HEK293 (cell line): Measurements from ENCODE around the gene RACGAP1.
A peak's percentile ranks its signal among the peaks of the same experiment; 100 is the strongest.

Source experiments
- GLI2 ChIP-seq: fragments of 450-650 bp; formaldehyde crosslinking; IDR thresholded peaks from 2 replicates; pipeline ENCODE4; 2017; ENCODE audit warnings: missing biosample characterization, missing genetic modification characterization, low read depth, borderline replicate concordance
- IKZF3 ChIP-seq: fragments of 450-650 bp; IDR thresholded peaks from 2 replicates; pipeline ENCODE4 v1.5.0; 2018; ENCODE audit warnings: missing biosample characterization, mild to moderate bottlenecking, missing genetic modification characterization, moderate library complexity
- MEIS1 ChIP-seq: sonication (generic); formaldehyde crosslinking; IDR thresholded peaks from 2 replicates; pipeline ENCODE4 v1.8.1; 2022; ENCODE audit warnings: missing genetic modification reagents, mild to moderate bottlenecking, borderline replicate concordance
- PRDM1 ChIP-seq: fragments of 450-650 bp; formaldehyde crosslinking; IDR thresholded peaks from 2 replicates; pipeline ENCODE4; 2016; ENCODE audit warnings: missing biosample characterization, missing genetic modification characterization
- ZFP41 ChIP-seq: fragments of 450-650 bp; formaldehyde crosslinking; IDR thresholded peaks from 2 replicates; pipeline ENCODE4 v1.5.1; 2016; ENCODE audit warnings: missing biosample characterization, missing genetic modification characterization, borderline replicate concordance
- ZNF112 ChIP-seq: fragments of 450-650 bp; formaldehyde crosslinking; IDR thresholded peaks from 2 replicates; pipeline ENCODE4 v1.5.0; 2017; ENCODE audit warnings: missing biosample characterization, missing genetic modification characterization
- ZNF140 ChIP-seq: fragments of 450-650 bp; formaldehyde crosslinking; IDR thresholded peaks from 2 replicates; pipeline ENCODE4 v1.5.1; 2016; ENCODE audit warnings: missing biosample characterization, missing genetic modification characterization
- ZNF157 ChIP-seq: fragments of 450-650 bp; formaldehyde crosslinking; IDR thresholded peaks from 2 replicates; pipeline ENCODE4 v1.5.1; 2016; ENCODE audit warnings: missing biosample characterization, missing genetic modification characterization
- ZNF175 ChIP-seq: fragments of 450-650 bp; formaldehyde crosslinking; IDR thresholded peaks from 2 replicates; pipeline ENCODE4 v1.5.1; 2016; ENCODE audit warnings: missing biosample characterization, missing genetic modification characterization
- ZNF2 ChIP-seq: fragments of 450-650 bp; formaldehyde crosslinking; IDR thresholded peaks from 2 replicates; pipeline ENCODE4 v1.5.1; 2016; ENCODE audit warnings: missing biosample characterization, missing genetic modification characterization
- ZNF248 ChIP-seq: fragments of 450-650 bp; formaldehyde crosslinking; IDR thresholded peaks from 2 replicates; pipeline ENCODE4 v1.5.1; 2017; ENCODE audit warnings: missing biosample characterization, missing genetic modification characterization
- ZNF302 ChIP-seq: fragments of 450-650 bp; formaldehyde crosslinking; IDR thresholded peaks from 2 replicates; pipeline ENCODE4 v1.5.1; 2016; ENCODE audit warnings: missing biosample characterization, missing genetic modification characterization, low read depth
- ZNF391 ChIP-seq: fragments of 450-650 bp; formaldehyde crosslinking; IDR thresholded peaks from 2 replicates; pipeline ENCODE4 v1.5.1; 2016; ENCODE audit warnings: low read depth, missing biosample characterization, missing genetic modification characterization, borderline replicate concordance
- ZNF394 ChIP-seq: fragments of 450-650 bp; formaldehyde crosslinking; IDR thresholded peaks from 2 replicates; pipeline ENCODE4 v1.5.1; 2016; ENCODE audit warnings: missing biosample characterization, missing genetic modification characterization, mild to moderate bottlenecking, moderate library complexity, borderline replicate concordance
- ZNF433 ChIP-seq: fragments of 450-650 bp; formaldehyde crosslinking; IDR thresholded peaks from 2 replicates; pipeline ENCODE4 v1.5.1; 2016; ENCODE audit warnings: missing biosample characterization, missing genetic modification characterization, low read depth
- ZNF521 ChIP-seq: fragments of 450-650 bp; formaldehyde crosslinking; IDR thresholded peaks from 2 replicates; pipeline ENCODE4 v1.5.1; 2017; ENCODE audit warnings: missing biosample characterization, mild to moderate bottlenecking, missing genetic modification characterization
- ZNF544 ChIP-seq: fragments of 450-650 bp; formaldehyde crosslinking; IDR thresholded peaks from 2 replicates; pipeline ENCODE4 v1.5.0; 2017; ENCODE audit warnings: missing biosample characterization, missing genetic modification characterization
- ZNF561 ChIP-seq: fragments of 450-650 bp; IDR thresholded peaks from 2 replicates; pipeline ENCODE4 v1.5.1; 2018; ENCODE audit warnings: missing biosample characterization, missing genetic modification characterization, borderline replicate concordance
- ZNF596 ChIP-seq: fragments of 450-650 bp; IDR thresholded peaks from 2 replicates; pipeline ENCODE4 v1.5.0; 2018; ENCODE audit warnings: missing biosample characterization, mild to moderate bottlenecking, missing genetic modification characterization, moderate library complexity
- ZNF658 ChIP-seq: fragments of 450-650 bp; formaldehyde crosslinking; IDR thresholded peaks from 2 replicates; pipeline ENCODE4; 2016; ENCODE audit warnings: missing biosample characterization, missing genetic modification characterization
- ZNF660 ChIP-seq: fragments of 450-650 bp; IDR thresholded peaks from 2 replicates; pipeline ENCODE4 v1.5.1; 2018; ENCODE audit warnings: missing biosample characterization, mild to moderate bottlenecking, missing genetic modification characterization
- ZNF777 ChIP-seq: fragments of 450-650 bp; formaldehyde crosslinking; IDR thresholded peaks from 2 replicates; pipeline ENCODE4 v1.5.1; 2017; ENCODE audit warnings: missing biosample characterization, missing genetic modification characterization, borderline replicate concordance
- ZXDB ChIP-seq: fragments of 450-650 bp; formaldehyde crosslinking; IDR thresholded peaks from 2 replicates; pipeline ENCODE4 v1.5.1; 2016; ENCODE audit warnings: missing biosample characterization, missing genetic modification characterization
- TF ChIP-seq, protein P1 (sequence below): fragments of 450-650 bp; formaldehyde crosslinking; IDR thresholded peaks from 2 replicates; pipeline ENCODE4 v1.5.1; 2016; ENCODE audit warnings: missing biosample characterization, missing genetic modification characterization
- TF ChIP-seq, protein P2 (sequence below): IDR thresholded peaks from 2 replicates; pipeline ENCODE4 v1.6.1; 2011; ENCODE audit warnings: mild to moderate bottlenecking, low read depth, low read length, borderline replicate concordance
- TF ChIP-seq, protein P3 (sequence below): fragments of 450-650 bp; formaldehyde crosslinking; IDR thresholded peaks from 2 replicates; pipeline ENCODE4 v1.5.0; 2017; ENCODE audit warnings: missing biosample characterization, missing genetic modification characterization, borderline replicate concordance
- TF ChIP-seq, protein P4 (sequence below): fragments of 450-650 bp; formaldehyde crosslinking; IDR thresholded peaks from 2 replicates; pipeline ENCODE4 v1.5.1; 2017; ENCODE audit warnings: missing biosample characterization, mild to moderate bottlenecking, missing genetic modification characterization, moderate library complexity
- TF ChIP-seq, protein P5 (sequence below): fragments of 450-650 bp; formaldehyde crosslinking; IDR thresholded peaks from 2 replicates; pipeline ENCODE4 v1.5.1; 2016; ENCODE audit warnings: missing biosample characterization, missing genetic modification characterization
- TF ChIP-seq, protein P6 (sequence below): fragments of 450-650 bp; formaldehyde crosslinking; IDR thresholded peaks from 2 replicates; pipeline ENCODE4 v1.5.1; 2016; ENCODE audit warnings: missing biosample characterization, missing genetic modification characterization

RACGAP1 gene

DNA sequence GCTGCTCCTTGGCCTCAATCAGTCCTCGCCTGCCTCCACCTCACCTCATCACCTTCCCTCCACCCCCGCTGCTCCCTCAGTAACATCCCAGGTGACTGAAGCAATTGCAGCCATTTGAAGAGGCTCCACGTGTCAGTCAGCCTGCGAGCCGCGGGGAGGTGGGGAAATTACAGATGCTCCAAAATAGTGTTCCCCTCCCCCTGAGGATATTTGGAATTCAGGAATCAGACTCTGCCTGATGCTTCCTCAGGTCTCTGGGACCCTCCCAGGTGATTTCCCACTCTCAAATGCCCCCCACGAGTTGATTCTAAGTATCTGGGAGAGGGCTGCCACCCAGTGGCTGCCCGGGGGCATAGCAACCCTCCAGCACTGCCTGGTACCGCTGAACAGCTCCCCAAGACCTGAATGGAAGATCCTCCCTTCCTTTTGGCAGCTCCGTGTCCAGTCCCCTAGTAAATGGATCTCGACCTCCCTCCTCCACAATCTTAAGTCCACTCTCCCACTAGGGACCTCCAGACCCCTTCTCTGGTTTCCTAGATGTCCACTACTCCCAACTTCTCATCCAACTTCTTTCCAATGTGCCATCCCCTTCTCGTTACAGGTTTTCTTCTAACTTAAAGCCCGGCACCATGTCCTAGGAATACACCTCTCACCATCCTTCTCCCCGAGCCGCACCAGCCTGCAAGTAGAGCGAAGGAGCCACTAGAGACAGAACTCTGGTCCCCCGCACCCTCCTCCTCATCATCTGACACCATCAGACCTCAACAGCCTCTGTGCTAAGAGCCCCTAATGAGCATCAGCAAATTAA lies 30.7 kb upstream of the RACGAP1 start (continued):
- TF ChIP-seq ZXDB: no peak
- TF ChIP-seq ZNF433: no peak
- TF ChIP-seq, protein P1, sequence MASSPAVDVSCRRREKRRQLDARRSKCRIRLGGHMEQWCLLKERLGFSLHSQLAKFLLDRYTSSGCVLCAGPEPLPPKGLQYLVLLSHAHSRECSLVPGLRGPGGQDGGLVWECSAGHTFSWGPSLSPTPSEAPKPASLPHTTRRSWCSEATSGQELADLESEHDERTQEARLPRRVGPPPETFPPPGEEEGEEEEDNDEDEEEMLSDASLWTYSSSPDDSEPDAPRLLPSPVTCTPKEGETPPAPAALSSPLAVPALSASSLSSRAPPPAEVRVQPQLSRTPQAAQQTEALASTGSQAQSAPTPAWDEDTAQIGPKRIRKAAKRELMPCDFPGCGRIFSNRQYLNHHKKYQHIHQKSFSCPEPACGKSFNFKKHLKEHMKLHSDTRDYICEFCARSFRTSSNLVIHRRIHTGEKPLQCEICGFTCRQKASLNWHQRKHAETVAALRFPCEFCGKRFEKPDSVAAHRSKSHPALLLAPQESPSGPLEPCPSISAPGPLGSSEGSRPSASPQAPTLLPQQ (tag by site-specific recombination): 0 out of 2 replicates have a peak, but pooled peaks have one; percentile 30
- TF ChIP-seq ZNF660 (tag by site-specific recombination): no peak; the same call in 1 of the 2 replicates
- no peak for TF ChIP-seq ZNF302
- TF ChIP-seq, protein P2, sequence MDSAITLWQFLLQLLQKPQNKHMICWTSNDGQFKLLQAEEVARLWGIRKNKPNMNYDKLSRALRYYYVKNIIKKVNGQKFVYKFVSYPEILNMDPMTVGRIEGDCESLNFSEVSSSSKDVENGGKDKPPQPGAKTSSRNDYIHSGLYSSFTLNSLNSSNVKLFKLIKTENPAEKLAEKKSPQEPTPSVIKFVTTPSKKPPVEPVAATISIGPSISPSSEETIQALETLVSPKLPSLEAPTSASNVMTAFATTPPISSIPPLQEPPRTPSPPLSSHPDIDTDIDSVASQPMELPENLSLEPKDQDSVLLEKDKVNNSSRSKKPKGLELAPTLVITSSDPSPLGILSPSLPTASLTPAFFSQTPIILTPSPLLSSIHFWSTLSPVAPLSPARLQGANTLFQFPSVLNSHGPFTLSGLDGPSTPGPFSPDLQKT: no peak
- no peak; the same call in 1 of the 2 replicates for TF ChIP-seq ZNF2 (tag by site-specific recombination)
- no peak; the same call in 1 of the 2 replicates for TF ChIP-seq ZNF777 (tag by site-specific recombination)
- no peak for TF ChIP-seq ZNF521 (tag by site-specific recombination)
- no peak for TF ChIP-seq MEIS1 (CRISPR knock-in tag)
- TF ChIP-seq ZNF157 (tag by site-specific recombination): no peak
- no peak for TF ChIP-seq ZNF112
- TF ChIP-seq, protein P3, sequence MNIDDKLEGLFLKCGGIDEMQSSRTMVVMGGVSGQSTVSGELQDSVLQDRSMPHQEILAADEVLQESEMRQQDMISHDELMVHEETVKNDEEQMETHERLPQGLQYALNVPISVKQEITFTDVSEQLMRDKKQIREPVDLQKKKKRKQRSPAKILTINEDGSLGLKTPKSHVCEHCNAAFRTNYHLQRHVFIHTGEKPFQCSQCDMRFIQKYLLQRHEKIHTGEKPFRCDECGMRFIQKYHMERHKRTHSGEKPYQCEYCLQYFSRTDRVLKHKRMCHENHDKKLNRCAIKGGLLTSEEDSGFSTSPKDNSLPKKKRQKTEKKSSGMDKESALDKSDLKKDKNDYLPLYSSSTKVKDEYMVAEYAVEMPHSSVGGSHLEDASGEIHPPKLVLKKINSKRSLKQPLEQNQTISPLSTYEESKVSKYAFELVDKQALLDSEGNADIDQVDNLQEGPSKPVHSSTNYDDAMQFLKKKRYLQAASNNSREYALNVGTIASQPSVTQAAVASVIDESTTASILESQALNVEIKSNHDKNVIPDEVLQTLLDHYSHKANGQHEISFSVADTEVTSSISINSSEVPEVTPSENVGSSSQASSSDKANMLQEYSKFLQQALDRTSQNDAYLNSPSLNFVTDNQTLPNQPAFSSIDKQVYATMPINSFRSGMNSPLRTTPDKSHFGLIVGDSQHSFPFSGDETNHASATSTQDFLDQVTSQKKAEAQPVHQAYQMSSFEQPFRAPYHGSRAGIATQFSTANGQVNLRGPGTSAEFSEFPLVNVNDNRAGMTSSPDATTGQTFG (tag by site-specific recombination): no peak
- no peak for TF ChIP-seq ZNF544
- TF ChIP-seq ZNF140 (tag by site-specific recombination): no peak
- TF ChIP-seq, protein P4, sequence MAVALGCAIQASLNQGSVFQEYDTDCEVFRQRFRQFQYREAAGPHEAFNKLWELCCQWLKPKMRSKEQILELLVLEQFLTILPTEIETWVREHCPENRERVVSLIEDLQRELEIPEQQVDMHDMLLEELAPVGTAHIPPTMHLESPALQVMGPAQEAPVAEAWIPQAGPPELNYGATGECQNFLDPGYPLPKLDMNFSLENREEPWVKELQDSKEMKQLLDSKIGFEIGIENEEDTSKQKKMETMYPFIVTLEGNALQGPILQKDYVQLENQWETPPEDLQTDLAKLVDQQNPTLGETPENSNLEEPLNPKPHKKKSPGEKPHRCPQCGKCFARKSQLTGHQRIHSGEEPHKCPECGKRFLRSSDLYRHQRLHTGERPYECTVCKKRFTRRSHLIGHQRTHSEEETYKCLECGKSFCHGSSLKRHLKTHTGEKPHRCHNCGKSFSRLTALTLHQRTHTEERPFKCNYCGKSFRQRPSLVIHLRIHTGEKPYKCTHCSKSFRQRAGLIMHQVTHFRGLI (tag by site-specific recombination): no peak
- TF ChIP-seq ZFP41 (tag by site-specific recombination): no peak
- TF ChIP-seq, protein P5, sequence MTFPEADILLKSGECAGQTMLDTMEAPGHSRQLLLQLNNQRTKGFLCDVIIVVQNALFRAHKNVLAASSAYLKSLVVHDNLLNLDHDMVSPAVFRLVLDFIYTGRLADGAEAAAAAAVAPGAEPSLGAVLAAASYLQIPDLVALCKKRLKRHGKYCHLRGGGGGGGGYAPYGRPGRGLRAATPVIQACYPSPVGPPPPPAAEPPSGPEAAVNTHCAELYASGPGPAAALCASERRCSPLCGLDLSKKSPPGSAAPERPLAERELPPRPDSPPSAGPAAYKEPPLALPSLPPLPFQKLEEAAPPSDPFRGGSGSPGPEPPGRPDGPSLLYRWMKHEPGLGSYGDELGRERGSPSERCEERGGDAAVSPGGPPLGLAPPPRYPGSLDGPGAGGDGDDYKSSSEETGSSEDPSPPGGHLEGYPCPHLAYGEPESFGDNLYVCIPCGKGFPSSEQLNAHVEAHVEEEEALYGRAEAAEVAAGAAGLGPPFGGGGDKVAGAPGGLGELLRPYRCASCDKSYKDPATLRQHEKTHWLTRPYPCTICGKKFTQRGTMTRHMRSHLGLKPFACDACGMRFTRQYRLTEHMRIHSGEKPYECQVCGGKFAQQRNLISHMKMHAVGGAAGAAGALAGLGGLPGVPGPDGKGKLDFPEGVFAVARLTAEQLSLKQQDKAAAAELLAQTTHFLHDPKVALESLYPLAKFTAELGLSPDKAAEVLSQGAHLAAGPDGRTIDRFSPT: no peak
- TF ChIP-seq, protein P6, sequence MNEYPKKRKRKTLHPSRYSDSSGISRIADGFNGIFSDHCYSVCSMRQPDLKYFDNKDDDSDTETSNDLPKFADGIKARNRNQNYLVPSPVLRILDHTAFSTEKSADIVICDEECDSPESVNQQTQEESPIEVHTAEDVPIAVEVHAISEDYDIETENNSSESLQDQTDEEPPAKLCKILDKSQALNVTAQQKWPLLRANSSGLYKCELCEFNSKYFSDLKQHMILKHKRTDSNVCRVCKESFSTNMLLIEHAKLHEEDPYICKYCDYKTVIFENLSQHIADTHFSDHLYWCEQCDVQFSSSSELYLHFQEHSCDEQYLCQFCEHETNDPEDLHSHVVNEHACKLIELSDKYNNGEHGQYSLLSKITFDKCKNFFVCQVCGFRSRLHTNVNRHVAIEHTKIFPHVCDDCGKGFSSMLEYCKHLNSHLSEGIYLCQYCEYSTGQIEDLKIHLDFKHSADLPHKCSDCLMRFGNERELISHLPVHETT: 0 out of 2 replicates have a peak, but pooled peaks have one; percentile 21
- no peak for TF ChIP-seq ZNF391
- TF ChIP-seq ZNF394 (tag by site-specific recombination): no peak
- no peak for TF ChIP-seq ZNF596
- TF ChIP-seq ZNF658 (tag by site-specific recombination): no peak
- TF ChIP-seq ZNF561 (tag by site-specific recombination): peak; percentile 26; the same call in 1 of the 2 replicates
- TF ChIP-seq ZNF248 (tag by site-specific recombination): no peak
- no peak for TF ChIP-seq PRDM1
- no peak for TF ChIP-seq ZNF175 (tag by site-specific recombination)
- TF ChIP-seq GLI2: no peak
- peak; percentile 75; the same call in 1 of the 2 replicates for TF ChIP-seq IKZF3 (tag by site-specific recombination)
